Common myeloid progenitor, CD34-positive (primary cell): ENCODE results near the gene GPR107.

Experiments used
- CTCF ChIA-PET: fragments of 350-600 bp; sonication (Branson Sonifier 250); formaldehyde crosslinking; loops from one replicate; lab custom pipeline; 2021; ENCODE audit warnings: antibody characterized with exemption; lab: Charles Lee
- POLR2A ChIA-PET: fragments of 350-600 bp; sonication (Branson Sonifier 250); formaldehyde crosslinking; loops from one replicate; lab custom pipeline; 2021; ENCODE audit warnings: antibody characterized with exemption; lab: Charles Lee
- DNase-seq, 3 donors: peaks; one replicate each; pipeline versions ENCODE4 v3.0.0 to v3.0.0-alpha.2; 2013
- H3K27ac ChIP-seq, 2 experiments: 1 replicate in 1 of 2; 2 replicates in 1 of 2; pipeline ENCODE4 v1.7.0; 2013; ENCODE audit warnings: inconsistent platforms in 2 of 2, low read length in 2 of 2, mild to moderate bottlenecking in 2 of 2, low read depth in 1 of 2, moderate library complexity in 1 of 2; ENCODE audit not compliant: severe bottlenecking in 2 of 2, insufficient read depth in 1 of 2, poor library complexity in 1 of 2
- H3K27me3 ChIP-seq, 5 experiments: replicated peaks in 2 of 5; 1 replicate in 3 of 5; 2 replicates in 2 of 5; pipeline versions ENCODE4 v1.6.1 to v1.7.0; 2013; ENCODE audit warnings: low read length in 4 of 5, mild to moderate bottlenecking in 2 of 5, moderate library complexity in 2 of 5, inconsistent platforms in 1 of 5; ENCODE audit not compliant: insufficient read depth in 5 of 5, control insufficient read depth in 4 of 5
- H3K36me3 ChIP-seq, 4 experiments: 1 replicate in 2 of 4; 2 replicates in 2 of 4; pipeline versions ENCODE4 v1.6.1 to v1.7.0; 2013; ENCODE audit warnings: low read length in 3 of 4, control low read depth in 1 of 4, mild to moderate bottlenecking in 1 of 4; ENCODE audit not compliant: control insufficient read depth in 4 of 4, insufficient read depth in 4 of 4
- H3K4me1 ChIP-seq, 4 experiments: 1 replicate in 3 of 4; 2 replicates in 1 of 4; pipeline versions ENCODE4 v1.6.1 to v1.7.1; 2013; ENCODE audit warnings: low read length in 3 of 4, mild to moderate bottlenecking in 3 of 4, control low read depth in 1 of 4, inconsistent platforms in 1 of 4, moderate library complexity in 1 of 4; ENCODE audit not compliant: control insufficient read depth in 4 of 4, insufficient read depth in 4 of 4; ENCODE audit errors: control extremely low read depth in 1 of 4
- H3K4me3 ChIP-seq, 7 experiments: 1 replicate in 4 of 7; 2 replicates in 3 of 7; pipeline versions ENCODE4 v1.5.1 to v1.7.0; 2013; ENCODE audit warnings: mild to moderate bottlenecking in 7 of 7, low read length in 6 of 7, moderate library complexity in 6 of 7, inconsistent platforms in 2 of 7, low read depth in 2 of 7, control low read depth in 1 of 7; ENCODE audit not compliant: insufficient read depth in 4 of 7, control insufficient read depth in 1 of 7; ENCODE audit errors: extremely low read depth in 1 of 7
- H3K9me3 ChIP-seq, 5 experiments: 1 replicate in 4 of 5; 2 replicates in 1 of 5; pipeline versions ENCODE4 v1.6.1 to v1.7.1; 2013; ENCODE audit warnings: low read length in 4 of 5, mild to moderate bottlenecking in 2 of 5, inconsistent platforms in 1 of 5, low read depth in 1 of 5, moderate library complexity in 1 of 5; ENCODE audit not compliant: control insufficient read depth in 4 of 5, insufficient read depth in 2 of 5; ENCODE audit errors: control extremely low read depth in 1 of 5
- WGBS: methylation state at CpG from one replicate; pipeline ENCODE4 v1.1.5; 2013; ENCODE audit not compliant: insufficient coverage; 5-methylcytosine and 5-hydroxymethylcytosine counted together

GPR107 gene

DNA sequence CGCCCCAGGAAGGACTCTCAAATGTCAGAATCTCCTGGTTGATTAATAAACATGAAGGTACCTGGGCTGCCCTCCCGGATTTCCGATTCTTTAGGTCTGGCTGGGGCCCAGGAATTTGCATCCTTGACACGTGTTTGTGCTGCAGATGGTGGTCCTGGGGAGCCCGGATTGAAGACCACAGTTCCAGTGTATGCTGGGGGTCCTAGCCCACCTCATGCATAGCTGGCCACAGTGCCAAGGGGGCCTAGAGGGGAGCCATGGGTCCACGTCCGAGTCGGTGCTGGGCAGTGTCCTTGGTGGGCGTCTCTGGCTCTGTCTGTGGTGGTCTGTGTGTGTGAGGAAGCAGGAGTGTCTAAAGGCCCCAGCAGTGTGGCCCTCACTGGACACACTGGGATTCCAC, 121.6 kb downstream of the GPR107 start:
- DNase-seq, result no peak
- H3K27ac ChIP-seq, result no peak overlapping the region
- POLR2A ChIA-PET, result no interaction called here
- H3K9me3 ChIP-seq, result no peaks in the 10 kb centered on the region
- H3K4me1 ChIP-seq, result peaks cover 0 to 13% (median 10%) of the 10 kb centered on the region in 4 experiments
- H3K4me3 ChIP-seq, result no peak overlapping the region
- CTCF ChIA-PET, result no interaction called here
- 94% methylated on average over 7 of the region's 9 CpGs for WGBS
- H3K27me3 ChIP-seq, result peaks cover 0 to 40% (median 14%) of the 10 kb centered on the region in 5 experiments
- H3K36me3 ChIP-seq, result no peaks in the 10 kb centered on the region

- POLR2A ChIA-PET, result no interaction called here
- H3K27me3 ChIP-seq, result peaks cover 0 to 28% (median 14%) of the 10 kb centered on the region in 5 experiments
- no peak for DNase-seq
- CTCF ChIA-PET, result no interaction called here
- H3K9me3 ChIP-seq, result no peaks in the 10 kb centered on the region
- 89% methylated on average over 5 of the region's 6 CpGs for WGBS
- H3K4me3 ChIP-seq, result no peak overlapping the region
- no peak overlapping the region for H3K27ac ChIP-seq
- no peaks in the 10 kb centered on the region for H3K36me3 ChIP-seq
- H3K4me1 ChIP-seq, result peaks cover 0 to 12% (median 9%) of the 10 kb centered on the region in 4 experiments
Measured at GRCh38 chr9:130176760-130177159, 123.1 kb downstream of the GPR107 start.

GRCh38 chr9:130177898-130178805, 124.4 kb downstream of the GPR107 start:
- ChIA-PET CTCF (no interaction called here), POLR2A (no interaction called here)
- WGBS, result 92% methylated on average over 10 of the region's 20 CpGs
- peaks cover 0 to 6% (median 4%) of the 10 kb centered on the region in 4 experiments for H3K4me1 ChIP-seq
- H3K36me3 ChIP-seq, result no peaks in the 10 kb centered on the region
- H3K9me3 ChIP-seq, result no peaks in the 10 kb centered on the region
- H3K27me3 ChIP-seq, result peaks cover 0 to 22% (median 13%) of the 10 kb centered on the region in 5 experiments
- H3K4me3 ChIP-seq, result no peak overlapping the region
- no peak for DNase-seq
- H3K27ac ChIP-seq, result no peak overlapping the region

DNA sequence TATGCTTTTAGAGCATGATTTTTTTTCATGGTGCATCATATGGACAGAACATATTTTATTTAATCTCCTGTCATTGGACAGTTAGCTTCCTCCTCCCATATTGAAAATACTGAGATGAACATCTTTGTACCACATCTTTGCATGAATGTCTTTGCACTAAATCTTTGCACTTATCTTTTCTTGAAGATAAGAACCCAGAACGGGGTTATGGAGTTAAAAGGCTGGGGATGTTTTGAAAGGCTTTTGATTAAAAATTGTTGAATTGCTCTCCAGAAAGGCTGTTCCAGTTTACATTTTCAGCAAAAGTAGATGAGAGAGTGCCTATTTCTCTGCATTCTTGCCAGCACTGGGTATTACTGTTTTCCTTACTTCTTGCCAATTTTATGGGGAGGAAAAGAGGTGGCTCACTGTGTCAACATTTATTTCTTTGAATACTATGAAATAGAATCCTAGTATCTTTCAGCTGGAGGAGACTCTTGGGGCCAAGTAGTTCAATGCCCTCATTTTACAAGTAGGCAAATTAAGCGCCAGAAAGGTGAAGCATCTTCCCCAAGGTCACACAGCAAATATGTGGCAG, 125.7 kb downstream of the GPR107 start:
- POLR2A ChIA-PET, result no interaction called here
- Histone ChIP-seq H3K27ac (no peak overlapping the region), H3K4me1 (no peaks in the 10 kb centered on the region), H3K36me3 (no peaks in the 10 kb centered on the region), H3K4me3 (no peak overlapping the region), H3K27me3 (peaks cover 0 to 11% (median 5%) of the 10 kb centered on the region in 5 experiments), H3K9me3 (no peaks in the 10 kb centered on the region)
- CTCF ChIA-PET, result no interaction called here
- WGBS, result no CpG with 5 or more reads among the region's 2 CpGs
- DNase-seq, result no peak

- no peak overlapping the region for H3K27ac ChIP-seq
- no peaks in the 10 kb centered on the region for H3K4me1 ChIP-seq
- H3K27me3 ChIP-seq, result peaks cover 0 to 10% (median 0%) of the 10 kb centered on the region in 5 experiments
- POLR2A ChIA-PET, result no interaction called here
- H3K36me3 ChIP-seq, result no peaks in the 10 kb centered on the region
- H3K9me3 ChIP-seq, result no peaks in the 10 kb centered on the region
- no peak for DNase-seq
- CTCF ChIA-PET, result no interaction called here
- WGBS, result 92% methylated on average over 10 of the region's 12 CpGs
- H3K4me3 ChIP-seq, result no peak overlapping the region
Measured at GRCh38 chr9:130180516-130180915, 126.8 kb downstream of the GPR107 start.

DNA sequence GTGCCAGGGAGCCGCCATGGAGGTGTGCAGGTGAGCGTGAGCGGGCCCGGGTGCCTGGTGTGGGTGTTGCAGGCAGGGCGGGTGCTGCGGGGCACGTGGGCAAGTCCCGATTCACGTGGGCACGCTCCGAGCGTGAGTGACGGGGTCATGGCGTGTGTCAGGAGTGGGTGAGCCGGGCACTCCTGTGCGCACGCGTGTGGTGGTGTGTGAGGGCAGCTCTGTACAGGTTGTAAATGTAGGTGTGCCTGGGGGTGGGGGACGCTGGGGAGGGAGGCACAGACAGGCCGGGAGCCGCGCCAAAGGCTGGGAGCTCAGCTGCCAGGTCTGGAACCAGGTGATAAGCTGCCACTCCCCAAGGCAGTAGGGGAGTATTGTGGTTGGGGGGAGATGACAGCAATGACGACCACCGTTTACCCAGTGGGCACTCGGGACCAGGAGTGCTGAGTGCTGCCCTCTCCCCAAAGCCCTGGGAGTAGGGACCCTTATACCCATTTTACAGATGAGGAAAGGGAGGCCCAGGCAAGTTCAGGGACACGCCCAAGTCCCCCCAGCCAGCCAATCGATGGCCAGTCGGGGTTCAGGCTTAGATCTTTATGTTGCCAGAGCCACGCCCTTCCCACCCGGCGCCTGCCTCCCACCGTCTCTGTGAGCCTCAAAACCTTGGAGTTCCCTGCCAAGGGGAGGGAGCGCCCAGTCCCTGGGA, 128.1 kb downstream of the GPR107 start:
- peaks cover 0 to 9% (median 0%) of the 10 kb centered on the region in 5 experiments for H3K27me3 ChIP-seq
- no peak overlapping the region for H3K27ac ChIP-seq
- DNase-seq, result no peak
- POLR2A ChIA-PET, result no interaction called here
- no peak overlapping the region for H3K4me3 ChIP-seq
- H3K9me3 ChIP-seq, result no peaks in the 10 kb centered on the region
- 93% methylated on average over 19 of the region's 33 CpGs for WGBS
- H3K36me3 ChIP-seq, result no peaks in the 10 kb centered on the region
- CTCF ChIA-PET, result no interaction called here
- no peaks in the 10 kb centered on the region for H3K4me1 ChIP-seq
